ENCODE measurements around the gene BUD13. TPM values are rescaled to one million over a fixed set of nuclear protein-coding genes. Genes with fewer than 3 reads are reported as not detected.

Gene BUD13
- total and polyA plus RNA-seq, 10 of the 15 experiments (the other 5 are each of a cell fraction or from before 2014, with no cell fraction given), result 10.9 to 36.5 (median 24.7) TPM

- no peak; the same call in 2 of the 3 replicates for ATAC-seq
- no peaks in the 10 kb centered on the region for H3K9me3 ChIP-seq (replicated peaks; ENCODE audit: control insufficient read depth, insufficient read depth, low read length)
- H3K27ac ChIP-seq (ENCODE audit: control insufficient read depth, insufficient read depth), result no peak overlapping the region
- DNase-seq (ENCODE audit: low read depth, low spot score), result no peak
- no peaks in the 10 kb centered on the region for H3K36me3 ChIP-seq (ENCODE audit: control insufficient read depth in 2 of 2, insufficient read depth in 2 of 2, low read length in 1 of 2)
- H2AFZ ChIP-seq (ENCODE audit: control insufficient read depth, low read depth, low read length), result no peak overlapping the region
- TF ChIP-seq SMAD1 (IDR thresholded peaks at IDR 0.05; ENCODE audit: low read depth, partially characterized antibody), result no peak
- TF ChIP-seq SPI1 (IDR thresholded peaks at IDR 0.05; ENCODE audit: borderline replicate concordance, insufficient read depth, low read depth, low read length), result no peak
- TF ChIP-seq ELK1 (IDR thresholded peaks at IDR 0.05; ENCODE audit: low read depth, low read length), result no peak
- no peak for TF ChIP-seq NFIC (IDR thresholded peaks at IDR 0.05; ENCODE audit: low read depth, low read length)
- TF ChIP-seq BMI1 (IDR thresholded peaks at IDR 0.05; ENCODE audit: borderline replicate concordance), result peak; percentile 71
- no peak overlapping the region for H3K4me2 ChIP-seq (ENCODE audit: control insufficient read depth, insufficient read depth)
- WGBS (ENCODE audit: insufficient coverage, insufficient replicate concordance, low lambda C conversion rate, missing lambda C conversion rate), result 9% methylated on average over 11 of the region's 11 CpGs
- no peak overlapping the region for H3K9ac ChIP-seq (ENCODE audit: control insufficient read depth, insufficient read depth, low read length)
- ChIA-PET CTCF (no interaction called here), SMC1A (ENCODE audit: uncharacterized antibody, unreplicated experiment) (no interaction called here), POLR2A (no interaction called here), RAD21 (ENCODE audit: unreplicated experiment) (no interaction called here)
- intact Hi-C loops (cut with micrococcal nuclease; ENCODE audit: unreplicated experiment) (no loop called here), in situ Hi-C loops (cut with MboI) (no loop called here)
- H3K79me2 ChIP-seq (ENCODE audit: control insufficient read depth, insufficient read depth, low read length), result no peaks in the 10 kb centered on the region
- no TSS peak for BruUV-seq (replicated peaks)
- no peaks in the 10 kb centered on the region for H3K4me1 ChIP-seq (ENCODE audit: control insufficient read depth, insufficient read depth, low read length)
- no peak overlapping the region for H3K4me3 ChIP-seq
- no peak for FAIRE-seq
- H3K27me3 ChIP-seq (replicated peaks in 1 of 2; ENCODE audit: control insufficient read depth in 2 of 2, insufficient read depth in 2 of 2, low read length in 1 of 2), result peaks cover 0 to 5% of the 10 kb centered on the region in 2 experiments; a peak in 3 of 4 replicates
- no peaks in the 10 kb centered on the region for H4K20me1 ChIP-seq (ENCODE audit: control insufficient read depth, insufficient read depth)
Measured at GRCh38 chr11:116703421-116703820, 69.4 kb downstream of the BUD13 start.

- no TSS peak for BruUV-seq (replicated peaks)
- RAD21 ChIA-PET (ENCODE audit: unreplicated experiment), result interaction anchor here (1.3 kb wide), 1 partner anchor 11 kb away, joined by 3 read pairs; no protein-coding TSS in a partner anchor
- ATAC-seq (no peak), FAIRE-seq (no peak), DNase-seq (ENCODE audit: low read depth, low spot score) (no peak)
- no peak overlapping the region for H3K9ac ChIP-seq (ENCODE audit: control insufficient read depth, insufficient read depth, low read length)
- no peaks in the 10 kb centered on the region for H3K36me3 ChIP-seq (ENCODE audit: control insufficient read depth in 2 of 2, insufficient read depth in 2 of 2, low read length in 1 of 2)
- POLR2A ChIA-PET, result no interaction called here
- CTCF ChIA-PET, result interaction anchor here (1.9 kb wide), 1 partner anchor 11 kb away, joined by 12 read pairs; no protein-coding TSS in a partner anchor
- H3K4me3 ChIP-seq, result no peak overlapping the region
- H3K27ac ChIP-seq (ENCODE audit: control insufficient read depth, insufficient read depth), result no peak overlapping the region
- in situ Hi-C loops (cut with MboI) (no loop called here), intact Hi-C loops (cut with micrococcal nuclease; ENCODE audit: unreplicated experiment) (no loop called here)
- no peak overlapping the region for H3K4me2 ChIP-seq (ENCODE audit: control insufficient read depth, insufficient read depth)
- SMC1A ChIA-PET (ENCODE audit: uncharacterized antibody, unreplicated experiment), result no interaction called here
- H3K27me3 ChIP-seq (replicated peaks in 1 of 2; ENCODE audit: control insufficient read depth in 2 of 2, insufficient read depth in 2 of 2, low read length in 1 of 2), result peaks cover 0 to 5% of the 10 kb centered on the region in 2 experiments; a peak in 3 of 4 replicates
- H3K4me1 ChIP-seq (ENCODE audit: control insufficient read depth, insufficient read depth, low read length), result no peaks in the 10 kb centered on the region
- no peak overlapping the region for H2AFZ ChIP-seq (ENCODE audit: control insufficient read depth, low read depth, low read length)
- H4K20me1 ChIP-seq (ENCODE audit: control insufficient read depth, insufficient read depth), result no peaks in the 10 kb centered on the region
- WGBS (ENCODE audit: insufficient coverage, insufficient replicate concordance, low lambda C conversion rate, missing lambda C conversion rate), result 58% methylated on average over 8 of the region's 8 CpGs
- no peaks in the 10 kb centered on the region for H3K9me3 ChIP-seq (replicated peaks; ENCODE audit: control insufficient read depth, insufficient read depth, low read length)
- H3K79me2 ChIP-seq (ENCODE audit: control insufficient read depth, insufficient read depth, low read length), result no peaks in the 10 kb centered on the region
- TF ChIP-seq CUX1 (IDR thresholded peaks at IDR 0.05; ENCODE audit: insufficient replicate concordance, low read depth, low read length) (no peak), RCOR1 (conservative IDR thresholded peaks at IDR 0.05; ENCODE audit: low read depth, low read length) (no peak), HSF1 (IDR thresholded peaks at IDR 0.05; ENCODE audit: low read depth, low read length) (no peak)
Measured at GRCh38 chr11:116702772-116703385, 69.9 kb downstream of the BUD13 start.
